CD4-positive, alpha-beta T cell treated with Interferon gamma for 1 hour (primary cell): ENCODE results near the gene PDE2A.

Source experiments
- DNase-seq: peaks from one replicate; pipeline ENCODE4 v3.0.0-alpha.2; 2020

The PDE2A gene

GRCh38 chr11:72585762-72586311 is 88.4 kb downstream of the PDE2A start:
- DNase-seq = peak; percentile 71

GRCh38 chr11:72584939-72585597 is 89.2 kb downstream of the PDE2A start:
- no peak for DNase-seq

- peak; percentile 81 for DNase-seq
These were observed 89.8 kb downstream of the PDE2A start for GRCh38 chr11:72584293-72584938.

- no peak for DNase-seq
These were observed 90.5 kb downstream of the PDE2A start for GRCh38 chr11:72583616-72584292.

- no peak for DNase-seq
These were observed 91.1 kb downstream of the PDE2A start for GRCh38 chr11:72583177-72583553.

- no peak for DNase-seq
These were observed 91.7 kb downstream of the PDE2A start for GRCh38 chr11:72582206-72583176.

GRCh38 chr11:72581067-72581466 is 93.2 kb downstream of the PDE2A start:
- DNase-seq = no peak

- DNase-seq = no peak
These were observed 93.6 kb downstream of the PDE2A start for GRCh38 chr11:72580642-72580950.

GRCh38 chr11:72579816-72580641 is 94.2 kb downstream of the PDE2A start:
- DNase-seq = no peak

- no peak for DNase-seq
These were observed 95.0 kb downstream of the PDE2A start for GRCh38 chr11:72578991-72579815.

GRCh38 chr11:72578566-72578965 is 95.7 kb downstream of the PDE2A start:
- DNase-seq = no peak

GRCh38 chr11:72578051-72578450 is 96.2 kb downstream of the PDE2A start:
- DNase-seq = no peak

- no peak for DNase-seq
These were observed 96.9 kb downstream of the PDE2A start for GRCh38 chr11:72577271-72577721.

GRCh38 chr11:72576661-72577060 is 97.6 kb downstream of the PDE2A start:
- no peak for DNase-seq

- DNase-seq = no peak
These were observed 98.0 kb downstream of the PDE2A start for GRCh38 chr11:72576243-72576595.

GRCh38 chr11:72575533-72576242 is 98.5 kb downstream of the PDE2A start:
- no peak for DNase-seq

GRCh38 chr11:72574548-72575460 is 99.4 kb downstream of the PDE2A start:
- no peak for DNase-seq

- no peak for DNase-seq
These were observed 100.3 kb downstream of the PDE2A start for GRCh38 chr11:72573855-72574445.
